ENCODE measurements around the gene PRKCA.

PRKCA gene

DNA sequence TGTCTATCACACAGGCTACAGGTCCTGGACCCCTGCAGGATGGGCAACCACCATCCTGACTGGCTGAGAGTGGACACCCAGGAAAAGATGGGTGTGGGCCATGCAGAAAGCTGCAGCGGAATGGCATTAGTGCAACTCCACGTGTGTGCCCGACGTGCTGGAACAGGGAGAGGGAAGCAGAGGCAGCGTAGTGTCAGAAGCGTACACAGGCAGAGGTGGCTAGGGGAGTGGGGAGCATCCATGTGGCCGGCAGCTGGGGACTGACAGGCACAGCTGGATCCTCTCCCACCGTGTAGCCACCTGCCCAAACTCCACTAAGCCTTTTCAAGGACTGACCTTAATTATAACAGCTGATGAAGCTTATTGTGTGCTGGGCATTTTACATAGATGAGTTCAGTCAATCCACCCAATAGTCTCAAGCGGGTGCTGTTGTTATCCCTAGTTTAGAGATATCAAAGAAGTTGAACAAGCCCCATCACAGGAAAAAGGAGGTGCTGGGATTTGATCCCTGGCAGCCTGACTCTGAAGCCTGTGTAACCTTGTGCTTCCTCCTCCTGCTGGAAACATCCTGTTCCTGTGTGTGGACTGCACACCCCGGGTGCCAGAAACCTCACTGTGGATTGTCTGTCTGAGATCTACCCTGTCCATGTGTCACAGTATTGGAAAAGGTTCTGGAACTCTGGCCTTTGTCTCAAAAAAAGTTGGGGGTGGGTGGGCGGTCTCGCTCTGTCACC, 114.0 kb downstream of the PRKCA start:
- DNase-seq, result no peak

GRCh38 chr17:66417300-66417719, 114.9 kb downstream of the PRKCA start:
- DNase-seq, result no peak

DNA sequence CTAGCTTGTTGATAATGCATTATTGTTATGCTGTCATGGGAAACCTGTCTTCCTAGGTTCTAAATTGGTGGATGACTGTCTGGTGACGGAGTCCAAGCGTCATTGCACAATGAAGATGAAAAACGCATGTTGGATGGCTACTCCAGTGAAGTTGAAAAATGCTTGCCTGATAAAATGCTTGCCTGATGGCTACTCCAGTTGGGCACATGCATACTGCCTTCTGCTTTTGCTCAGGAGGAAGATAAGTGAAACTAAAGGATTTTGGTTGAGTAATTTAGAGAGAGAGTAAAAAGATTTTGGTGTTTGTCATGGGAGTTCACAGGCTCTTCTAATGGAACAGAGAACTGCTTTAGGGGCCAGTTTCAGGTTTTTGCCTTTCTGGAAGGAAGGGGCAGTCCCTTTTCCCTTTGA, 118.6 kb downstream of the PRKCA start:
- DNase-seq, result no peak

- no peak for DNase-seq
Observed at GRCh38 chr17:66422186-66422585, 119.8 kb downstream of the PRKCA start.

- no peak for DNase-seq
Observed at GRCh38 chr17:66423056-66423955, 120.9 kb downstream of the PRKCA start.

DNA sequence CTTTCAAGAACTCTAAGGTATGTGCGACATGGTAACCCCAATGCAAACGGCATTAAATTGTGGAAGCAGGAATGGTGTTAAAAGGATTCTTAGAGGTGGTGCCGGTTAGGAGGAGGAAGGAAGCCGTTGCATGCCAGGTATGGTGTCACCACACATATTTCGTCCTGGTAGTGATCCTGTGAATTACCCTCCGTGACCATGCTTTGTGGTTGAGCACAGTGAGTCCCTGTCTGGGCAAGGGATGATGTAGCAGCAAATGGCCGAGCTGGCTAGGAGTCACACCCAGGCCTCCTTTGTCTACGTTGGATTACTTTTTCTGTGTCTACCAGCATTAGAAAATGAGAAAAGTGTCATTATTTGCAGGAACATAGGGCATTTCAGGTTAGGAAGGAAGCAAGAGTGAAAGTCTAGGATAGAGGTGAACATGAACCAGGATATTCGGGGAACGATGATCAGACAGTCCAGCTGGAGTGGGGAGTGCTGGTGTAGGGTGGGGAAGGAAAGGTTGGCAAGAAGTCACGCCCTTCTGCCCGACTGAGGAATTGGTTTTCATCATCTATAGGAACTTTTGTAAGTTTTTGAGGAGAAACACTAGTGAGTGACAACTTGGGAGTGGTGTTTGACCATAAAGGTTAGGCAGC, 123.5 kb downstream of the PRKCA start:
- DNase-seq, result no peak

GRCh38 chr17:66426397-66427033, 124.1 kb downstream of the PRKCA start:
- DNase-seq, result peak; percentile 48

DNA sequence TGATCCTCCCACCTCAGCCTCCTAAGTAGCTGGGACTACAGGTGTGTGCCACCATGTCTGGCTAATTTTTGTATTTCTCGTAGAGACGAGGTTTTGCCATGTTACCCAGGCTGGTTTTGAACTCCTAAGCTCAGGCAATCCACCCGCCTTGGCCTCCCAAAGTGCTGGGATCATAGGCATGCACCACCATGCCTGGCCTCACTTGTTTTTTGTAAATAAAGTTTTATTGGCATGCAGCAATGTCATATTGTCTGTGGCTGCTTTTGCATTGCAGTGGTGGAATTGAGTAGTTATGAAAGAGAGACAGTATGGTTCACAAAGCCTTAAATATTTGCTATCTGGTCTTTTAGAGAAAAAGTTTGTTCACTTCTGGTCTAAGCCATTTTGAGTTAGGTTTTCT, 124.7 kb downstream of the PRKCA start:
- no peak for DNase-seq

GRCh38 chr17:66429680-66430079, 127.3 kb downstream of the PRKCA start:
- no peak for DNase-seq

GRCh38 chr17:66430846-66431795, 128.7 kb downstream of the PRKCA start:
- no peak for DNase-seq

- DNase-seq, result no peak
Observed at GRCh38 chr17:66431910-66432309, 129.5 kb downstream of the PRKCA start.

DNA sequence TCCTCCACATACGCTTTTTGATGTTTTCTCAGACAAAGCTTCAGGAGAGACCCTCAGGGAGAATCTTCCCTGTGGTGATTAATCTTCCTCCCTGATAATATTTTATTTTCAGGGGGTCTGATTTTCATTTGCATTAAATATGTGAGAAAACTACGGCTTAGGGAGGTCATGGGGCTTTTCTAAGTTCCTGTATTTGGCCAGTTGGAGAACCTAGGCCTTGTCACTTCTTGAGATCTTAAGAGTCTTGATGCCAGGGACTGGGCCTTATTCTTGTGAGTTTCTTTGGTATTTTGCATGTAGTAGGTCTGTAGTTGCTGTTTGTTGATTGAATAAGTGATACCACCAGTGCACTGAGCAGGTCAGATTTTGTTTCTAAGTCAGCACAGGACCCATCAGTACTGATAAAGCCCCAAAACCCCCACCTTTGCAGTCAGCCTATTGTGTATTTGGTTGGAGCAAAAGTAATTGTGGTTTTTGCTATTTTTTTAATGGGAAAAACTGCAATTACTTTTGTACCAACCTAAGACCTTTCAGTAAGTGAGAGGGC, 130.1 kb downstream of the PRKCA start:
- DNase-seq, result no peak

GRCh38 chr17:66432996-66433551, 130.7 kb downstream of the PRKCA start:
- DNase-seq, result no peak

GRCh38 chr17:66435182-66435581, 132.8 kb downstream of the PRKCA start:
- no peak for DNase-seq

DNA sequence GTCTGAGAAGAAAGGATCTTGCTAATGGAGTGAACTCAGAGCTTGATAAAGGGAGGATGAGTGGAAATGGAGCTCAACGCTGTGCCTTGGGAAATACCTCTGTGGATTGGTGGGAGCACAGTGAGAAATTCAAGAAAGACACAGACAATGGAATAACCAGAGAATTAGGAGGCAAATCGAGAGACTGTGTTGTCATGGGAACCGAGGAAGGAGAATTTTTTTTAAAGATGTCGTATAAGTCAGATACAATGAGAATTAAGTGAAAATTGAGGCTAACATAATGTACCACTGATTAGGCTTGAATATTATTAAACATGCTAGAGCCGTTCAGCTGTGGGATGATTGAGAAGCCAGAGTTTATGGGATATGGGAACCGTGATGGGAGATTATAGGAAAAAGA, 134.2 kb downstream of the PRKCA start:
- DNase-seq, result no peak

DNA sequence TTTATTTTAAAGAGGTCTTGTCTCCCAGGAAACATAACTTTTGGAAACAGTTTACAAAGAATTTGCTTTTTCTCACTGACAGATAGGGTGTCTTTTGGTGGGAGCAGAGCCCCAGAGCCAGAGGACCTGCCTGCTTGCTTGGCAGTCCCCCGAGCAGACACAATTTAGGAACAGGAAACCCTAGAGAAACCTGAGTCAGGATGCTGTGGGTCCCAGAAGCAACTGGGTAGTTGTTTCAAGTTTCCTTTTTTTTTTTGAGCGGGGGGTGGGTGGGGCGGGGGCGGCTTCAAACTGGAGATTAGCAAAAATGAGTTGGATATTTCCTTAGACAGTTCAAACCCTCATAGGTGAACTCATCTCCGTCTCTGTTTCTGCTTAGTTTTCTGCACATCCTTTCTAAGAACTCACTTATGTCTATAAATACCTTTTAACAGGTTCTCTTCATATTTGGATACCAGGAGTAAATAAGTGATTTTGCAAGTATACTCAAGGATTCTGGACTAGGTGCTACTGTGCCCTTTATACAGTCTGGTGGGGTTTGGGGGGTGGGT, 135.1 kb downstream of the PRKCA start:
- peak; percentile 37 for DNase-seq

- DNase-seq, result no peak
Observed at GRCh38 chr17:66438101-66438500, 135.7 kb downstream of the PRKCA start.

- no peak for DNase-seq
Observed at GRCh38 chr17:66441101-66441661, 138.8 kb downstream of the PRKCA start.

GRCh38 chr17:66443166-66443565, 140.8 kb downstream of the PRKCA start:
- no peak for DNase-seq

DNA sequence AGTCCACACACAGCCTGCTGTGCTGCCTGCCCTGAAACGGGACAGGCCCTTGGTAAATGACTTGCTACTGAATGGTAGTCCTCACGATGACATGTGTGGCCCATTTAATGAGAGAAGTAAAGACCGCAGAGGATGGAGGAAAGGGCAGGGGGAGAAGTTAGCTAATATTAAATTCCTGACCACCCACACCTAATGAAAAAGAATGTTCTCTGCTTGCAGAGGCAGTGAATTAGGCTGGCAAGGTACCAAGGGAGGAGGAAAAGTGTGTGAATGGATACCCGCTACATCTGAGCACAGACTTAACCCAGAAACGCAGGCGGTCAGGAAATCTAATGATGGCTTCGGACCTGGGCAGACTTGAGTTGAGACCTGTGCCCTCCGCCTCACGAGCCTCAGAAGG, 141.2 kb downstream of the PRKCA start:
- no peak for DNase-seq

DNA sequence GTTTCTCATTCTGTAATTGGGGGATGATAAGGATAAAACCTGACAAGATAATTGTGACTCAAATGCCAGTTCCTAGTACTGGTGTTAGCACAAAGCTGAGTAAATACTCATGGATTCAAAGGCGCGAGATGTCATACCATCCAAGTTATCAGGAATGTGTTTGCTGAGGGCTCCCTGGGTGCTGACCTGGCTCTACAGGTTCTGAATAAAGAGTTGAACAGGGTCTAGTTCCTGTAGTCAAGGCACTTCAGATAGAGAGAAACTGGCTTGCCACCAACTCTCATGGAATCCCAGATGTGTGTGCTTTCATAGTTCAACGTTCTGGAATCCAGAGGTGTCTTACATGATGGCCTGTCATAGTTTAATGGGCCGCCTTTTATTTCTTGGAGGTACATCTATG, 141.6 kb downstream of the PRKCA start:
- no peak for DNase-seq

Measured in stimulated activated CD4-positive, alpha-beta T cell treated with anti-CD3 and anti-CD28 coated beads, Interleukin-15, amount 100 ng/mL, for 24 hours (primary cell).